ENCODE data around the gene ATG5. TPM values are rescaled to one million over a fixed set of nuclear protein-coding genes. Genes with fewer than 3 reads are reported as not detected.

Gene ATG5
- total and polyA plus RNA-seq, 9 of the 15 experiments (the other 6 are each of a cell fraction or from before 2014, with no cell fraction given) = 29.0 to 80.0 (median 53.2) TPM

DNA sequence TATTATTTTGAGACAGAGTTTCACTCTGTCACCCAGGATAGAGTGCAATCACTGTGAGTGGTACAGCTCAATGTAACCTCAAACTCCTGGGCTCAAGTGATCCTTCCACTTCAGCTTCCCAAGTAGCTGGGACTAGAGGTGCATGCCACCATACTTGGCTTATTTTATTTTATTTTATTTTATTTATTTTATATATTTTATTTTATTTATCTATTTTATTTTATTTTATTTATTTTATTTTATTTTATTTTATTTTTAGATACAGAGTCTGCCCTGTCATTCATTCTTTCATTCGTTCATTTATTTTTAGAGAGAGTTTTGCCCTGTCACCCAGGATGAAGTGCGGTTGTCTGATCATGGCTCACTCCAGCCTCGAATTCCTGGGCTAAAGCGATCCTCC lies 35.5 kb downstream of the ATG5 start:
- WGBS (ENCODE audit: insufficient coverage, low coverage, missing lambda C conversion rate) = 100% methylated on average over 4 of the region's 4 CpGs
- DNase-seq (ENCODE audit: extremely low read depth in 1 of 4, low spot score in 3 of 4) (no peak), FAIRE-seq (no peak), ATAC-seq (no peak)
- no peak overlapping the region for H3K4me2 ChIP-seq (ENCODE audit: insufficient read depth, low read length)
- no peaks in the 10 kb centered on the region for H3K9me1 ChIP-seq (ENCODE audit: control insufficient read depth, insufficient read depth, low read length)
- no peaks in the 10 kb centered on the region for H3K27me3 ChIP-seq (ENCODE audit: control insufficient read depth in 2 of 2, insufficient read depth in 2 of 2, low read length in 2 of 2)
- ChIA-PET POLR2A (interaction anchor here (1.0 to 1.7 kb wide), 2 partner anchors 10 to 19 kb away, joined by 4 read pairs; no protein-coding TSS in a partner anchor), CTCF (ENCODE audit: low intra/inter-chr PET ratio) (no interaction called here)
- H3K27ac ChIP-seq (ENCODE audit: extremely low read depth, low read depth, low read length) = no peak overlapping the region
- H3K9ac ChIP-seq (ENCODE audit: insufficient read depth in 1 of 2, low read depth in 2 of 2, low read length in 2 of 2) = no peak overlapping the region
- no TSS peak for BruUV-seq (replicated peaks)
- H2AFZ ChIP-seq (ENCODE audit: low read depth, low read length) = no peak overlapping the region
- 0 out of 2 replicates have a peak, but pooled peaks cover 11% of the 10 kb centered on the region for H4K20me1 ChIP-seq (replicated peaks; ENCODE audit: control insufficient read depth, insufficient read depth, low read length)
- peaks cover 43% of the 10 kb centered on the region for H3K36me3 ChIP-seq (ENCODE audit: control insufficient read depth, insufficient read depth, low read length)
- peaks cover 0 to 6% of the 10 kb centered on the region in 2 experiments; a peak in 2 of 5 replicates for H3K4me1 ChIP-seq (replicated peaks in 1 of 2; ENCODE audit: control insufficient read depth in 2 of 2, insufficient read depth in 2 of 2, low read length in 2 of 2)
- peaks cover 5% of the 10 kb centered on the region; the same call in 1 of the 2 replicates for H3K9me3 ChIP-seq (replicated peaks; ENCODE audit: control insufficient read depth, insufficient read depth, low read depth, low read length)
- H3K4me3 ChIP-seq = no peak overlapping the region
- in situ Hi-C loops (cut with MboI) = no loop called here
- intact Hi-C loops (cut with micrococcal nuclease) = no loop called here
- peaks cover 62% of the 10 kb centered on the region for H3K79me2 ChIP-seq (ENCODE audit: control insufficient read depth, insufficient read depth, low read length)
- TF ChIP-seq TCF15 (CRISPR knock-in tag; IDR thresholded peaks at IDR 0.05) (no peak), KLF1 (tag; IDR thresholded peaks at IDR 0.05) (no peak), ZC3H8 (IDR thresholded peaks at IDR 0.05) (no peak), PCBP2 (IDR thresholded peaks at IDR 0.05; ENCODE audit: low read depth, low read length, poor library complexity, severe bottlenecking) (no peak), ZNF644 (tag; IDR thresholded peaks at IDR 0.05; ENCODE audit: low read depth) (no peak), HMGN3 (IDR thresholded peaks at IDR 0.05; ENCODE audit: borderline replicate concordance, extremely low read depth, insufficient read length, low read depth, low read length) (no peak), IRF9 (tag; IDR thresholded peaks at IDR 0.05) (no peak), HCFC1 (IDR thresholded peaks at IDR 0.05; ENCODE audit: low read depth, low read length) (no peak), ILK (tag; IDR thresholded peaks at IDR 0.05; ENCODE audit: borderline replicate concordance, low read depth) (no peak), ZNF124 (CRISPR knock-in tag; IDR thresholded peaks at IDR 0.05) (no peak), FOXA1 (IDR thresholded peaks at IDR 0.05; ENCODE audit: borderline replicate concordance) (no peak), ZNF408 (CRISPR knock-in tag; IDR thresholded peaks at IDR 0.05; ENCODE audit: low read depth) (no peak), ZBTB33 (CRISPR knock-in tag; IDR thresholded peaks at IDR 0.05) (no peak), FOXJ2 (tag; IDR thresholded peaks at IDR 0.05) (no peak), LEF1 (IDR thresholded peaks at IDR 0.05) (no peak), GABPB2 (CRISPR knock-in tag; conservative IDR thresholded peaks at IDR 0.05) (no peak)
- TF ChIP-seq, protein P1, sequence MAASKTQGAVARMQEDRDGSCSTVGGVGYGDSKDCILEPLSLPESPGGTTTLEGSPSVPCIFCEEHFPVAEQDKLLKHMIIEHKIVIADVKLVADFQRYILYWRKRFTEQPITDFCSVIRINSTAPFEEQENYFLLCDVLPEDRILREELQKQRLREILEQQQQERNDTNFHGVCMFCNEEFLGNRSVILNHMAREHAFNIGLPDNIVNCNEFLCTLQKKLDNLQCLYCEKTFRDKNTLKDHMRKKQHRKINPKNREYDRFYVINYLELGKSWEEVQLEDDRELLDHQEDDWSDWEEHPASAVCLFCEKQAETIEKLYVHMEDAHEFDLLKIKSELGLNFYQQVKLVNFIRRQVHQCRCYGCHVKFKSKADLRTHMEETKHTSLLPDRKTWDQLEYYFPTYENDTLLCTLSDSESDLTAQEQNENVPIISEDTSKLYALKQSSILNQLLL (CRISPR knock-in tag; IDR thresholded peaks at IDR 0.05; ENCODE audit: borderline replicate concordance) = no peak
- TF ChIP-seq, protein P2, sequence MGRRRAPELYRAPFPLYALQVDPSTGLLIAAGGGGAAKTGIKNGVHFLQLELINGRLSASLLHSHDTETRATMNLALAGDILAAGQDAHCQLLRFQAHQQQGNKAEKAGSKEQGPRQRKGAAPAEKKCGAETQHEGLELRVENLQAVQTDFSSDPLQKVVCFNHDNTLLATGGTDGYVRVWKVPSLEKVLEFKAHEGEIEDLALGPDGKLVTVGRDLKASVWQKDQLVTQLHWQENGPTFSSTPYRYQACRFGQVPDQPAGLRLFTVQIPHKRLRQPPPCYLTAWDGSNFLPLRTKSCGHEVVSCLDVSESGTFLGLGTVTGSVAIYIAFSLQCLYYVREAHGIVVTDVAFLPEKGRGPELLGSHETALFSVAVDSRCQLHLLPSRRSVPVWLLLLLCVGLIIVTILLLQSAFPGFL (CRISPR knock-in tag; IDR thresholded peaks at IDR 0.05) = no peak

All from K562 (cell line).